ENCODE data around the gene CHST15.
"Not testable (repeated sequence)": the region's sequence is repeated elsewhere in the genome, so short reads cannot be mapped to it uniquely, and the experiment has no call there.

Gene CHST15

DNA sequence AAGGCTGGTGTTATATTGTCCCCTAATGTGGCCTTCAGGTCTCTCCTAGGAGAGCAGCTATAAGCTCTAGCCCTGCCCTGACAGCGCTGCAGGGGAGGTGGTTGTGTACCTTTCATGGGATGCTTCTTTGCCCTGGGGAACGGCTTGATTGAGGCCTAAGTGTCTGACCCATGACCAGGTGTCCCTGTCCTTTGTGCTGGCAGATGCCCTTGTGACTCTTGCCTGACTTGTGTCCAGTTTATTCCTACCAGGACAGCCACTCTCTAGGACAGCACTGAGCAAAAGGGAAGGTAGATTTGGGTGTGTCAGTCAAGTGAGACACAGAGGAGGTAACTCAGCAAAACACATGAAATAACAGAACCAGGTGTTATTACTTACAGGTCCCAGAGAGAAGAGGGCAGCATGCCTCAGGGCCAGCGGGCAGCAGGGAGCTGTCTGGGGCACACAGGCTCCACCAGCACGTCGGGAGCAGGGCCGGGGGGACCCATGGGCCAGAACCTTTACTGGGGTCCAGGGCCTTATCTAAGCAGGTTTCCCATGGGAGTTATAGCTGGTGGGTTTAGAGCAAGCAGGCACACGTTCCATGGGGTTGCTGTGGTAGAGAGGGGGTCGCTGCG, 10.7 kb upstream of the CHST15 start:
- Mint-ChIP-seq H3K4me1 (no peaks in the 10 kb centered on the region), H3K27me3 (peaks cover 18% of the 10 kb centered on the region), H3K9me3 (no peaks in the 10 kb centered on the region), H3K4me3 (no peak overlapping the region), H3K27ac (ENCODE audit: low read depth) (no peak overlapping the region), H3K36me3 (ENCODE audit: insufficient read depth) (peaks cover 2% of the 10 kb centered on the region)
- ATAC-seq (replicated peaks; ENCODE audit: extremely low read depth, poor library complexity, severe bottlenecking) (no peak), DNase-seq (ENCODE audit: low spot score in 2 of 2) (no peak)

GRCh38 chr10:124101351-124101750, 8.0 kb upstream of the CHST15 start:
- peaks cover 21% of the 10 kb centered on the region for H3K27me3 Mint-ChIP-seq
- no peaks in the 10 kb centered on the region for H3K4me1 Mint-ChIP-seq
- no peak overlapping the region for H3K4me3 Mint-ChIP-seq
- no peak overlapping the region for H3K27ac Mint-ChIP-seq (ENCODE audit: low read depth)
- DNase-seq (ENCODE audit: low spot score in 2 of 2): no peak
- peaks cover under 1% of the 10 kb centered on the region for H3K36me3 Mint-ChIP-seq (ENCODE audit: insufficient read depth)
- no peak for ATAC-seq (replicated peaks; ENCODE audit: extremely low read depth, poor library complexity, severe bottlenecking)
- no peaks in the 10 kb centered on the region for H3K9me3 Mint-ChIP-seq

DNA sequence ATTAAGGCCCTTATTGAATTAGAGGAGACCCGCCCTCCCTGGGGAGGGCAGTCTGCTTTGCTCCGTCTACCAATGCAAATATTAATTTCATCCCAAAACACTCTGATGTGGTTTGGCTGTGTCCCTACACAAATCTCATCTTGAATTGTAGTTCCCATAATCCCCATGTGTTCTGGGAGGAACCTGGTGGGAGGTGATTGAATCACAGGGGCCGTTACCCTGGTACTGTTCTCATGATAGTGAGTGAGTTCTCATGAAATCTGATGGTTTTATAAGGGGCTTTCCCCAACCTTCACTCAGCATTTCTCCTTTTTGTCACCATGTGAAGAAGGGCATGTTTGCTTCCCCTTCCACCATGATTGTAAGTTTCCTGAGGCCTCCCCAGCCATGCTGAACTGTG, 7.3 kb upstream of the CHST15 start:
- not testable (repeated sequence) for H3K4me3 Mint-ChIP-seq; H3K4me1 Mint-ChIP-seq; H3K27ac Mint-ChIP-seq (ENCODE audit: low read depth)

GRCh38 chr10:124100124-124100523, 6.7 kb upstream of the CHST15 start:
- Mint-ChIP-seq H3K27me3 (peaks cover 33% of the 10 kb centered on the region), H3K36me3 (ENCODE audit: insufficient read depth) (peaks cover 2% of the 10 kb centered on the region), H3K4me3 (no peak overlapping the region), H3K4me1 (no peaks in the 10 kb centered on the region), H3K27ac (ENCODE audit: low read depth) (no peak overlapping the region), H3K9me3 (no peaks in the 10 kb centered on the region)
- no peak for ATAC-seq (replicated peaks; ENCODE audit: extremely low read depth, poor library complexity, severe bottlenecking)
- no peak for DNase-seq (ENCODE audit: low spot score in 2 of 2)

More for the DNA sequence above, 7.3 kb upstream of the CHST15 start:
- peaks cover 28% of the 10 kb centered on the region for H3K27me3 Mint-ChIP-seq
- not testable (repeated sequence) for H3K36me3 Mint-ChIP-seq (ENCODE audit: insufficient read depth); DNase-seq (ENCODE audit: low spot score in 2 of 2); H3K9me3 Mint-ChIP-seq; ATAC-seq (replicated peaks; ENCODE audit: extremely low read depth, poor library complexity, severe bottlenecking)

DNA sequence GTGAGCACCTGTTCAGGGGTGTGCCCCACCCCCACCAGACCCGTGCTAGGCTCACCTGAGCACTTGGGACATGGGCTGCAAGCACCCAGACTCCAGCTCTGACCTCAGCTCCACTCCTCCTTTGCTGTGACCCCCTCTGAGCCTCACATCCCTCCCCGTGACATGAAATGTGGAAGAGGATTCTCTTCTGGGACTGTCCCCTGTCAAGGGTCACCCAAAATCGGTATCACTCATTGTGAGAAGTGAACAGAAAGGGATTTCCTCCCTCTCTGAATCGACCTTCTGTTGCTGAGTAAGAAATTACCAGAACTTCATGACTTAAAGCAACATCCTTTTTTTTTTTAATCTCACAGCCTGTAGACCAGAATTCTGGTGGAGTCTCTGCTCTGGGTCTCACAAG, 6.2 kb upstream of the CHST15 start:
- H3K36me3 Mint-ChIP-seq (ENCODE audit: insufficient read depth): peaks cover 2% of the 10 kb centered on the region
- no peak for DNase-seq (ENCODE audit: low spot score in 2 of 2)
- H3K27ac Mint-ChIP-seq (ENCODE audit: low read depth): no peak overlapping the region
- H3K27me3 Mint-ChIP-seq: peaks cover 38% of the 10 kb centered on the region
- no peak for ATAC-seq (replicated peaks; ENCODE audit: extremely low read depth, poor library complexity, severe bottlenecking)
- no peaks in the 10 kb centered on the region for H3K9me3 Mint-ChIP-seq
- H3K4me3 Mint-ChIP-seq: no peak overlapping the region
- H3K4me1 Mint-ChIP-seq: no peaks in the 10 kb centered on the region

DNA sequence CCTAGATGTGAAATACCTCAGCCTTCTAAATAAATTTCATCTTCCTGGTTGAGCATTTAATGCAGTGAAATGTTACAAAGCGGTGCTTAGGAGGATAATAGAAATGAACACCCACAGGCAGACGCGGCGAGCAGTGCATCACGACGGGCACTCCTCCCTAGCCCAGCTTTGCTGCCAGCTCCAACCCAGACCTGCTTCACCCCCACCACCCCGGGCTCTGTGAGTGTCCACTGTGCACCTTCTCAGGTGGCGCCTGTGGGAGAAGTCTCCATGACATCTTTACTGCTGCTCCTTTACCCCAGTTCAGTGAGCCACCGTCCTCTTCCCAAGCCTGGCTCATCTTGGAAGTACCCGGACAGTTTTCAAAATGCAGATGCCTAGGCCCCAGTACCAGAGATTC, 5.2 kb upstream of the CHST15 start:
- no peak overlapping the region for H3K27ac Mint-ChIP-seq (ENCODE audit: low read depth)
- no peaks in the 10 kb centered on the region for H3K9me3 Mint-ChIP-seq
- no peak for ATAC-seq (replicated peaks; ENCODE audit: extremely low read depth, poor library complexity, severe bottlenecking)
- peaks cover 2% of the 10 kb centered on the region for H3K36me3 Mint-ChIP-seq (ENCODE audit: insufficient read depth)
- H3K4me3 Mint-ChIP-seq: no peak overlapping the region
- H3K27me3 Mint-ChIP-seq: peaks cover 42% of the 10 kb centered on the region
- no peaks in the 10 kb centered on the region for H3K4me1 Mint-ChIP-seq
- no peak for DNase-seq (ENCODE audit: low spot score in 2 of 2)

DNA sequence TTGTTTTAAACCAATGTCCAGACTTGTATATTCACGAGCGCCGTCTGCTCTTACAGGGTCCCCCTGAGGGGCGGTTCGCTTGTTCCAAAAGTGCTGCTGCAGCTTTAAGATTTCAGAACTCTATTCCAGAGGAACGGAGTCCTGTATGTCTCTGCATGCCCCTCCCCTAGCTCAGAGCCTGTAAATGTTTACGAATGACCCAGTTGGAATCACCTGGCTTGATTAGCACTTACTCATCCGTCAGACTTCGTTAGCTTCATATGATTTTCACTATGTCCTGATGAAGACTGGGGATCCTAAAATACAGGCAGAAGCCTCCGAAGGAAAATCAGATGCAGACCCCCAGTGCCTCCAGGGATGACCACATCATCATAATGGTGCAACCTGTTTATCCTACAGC, 4.5 kb upstream of the CHST15 start:
- no peak overlapping the region for H3K4me3 Mint-ChIP-seq
- no peak for DNase-seq (ENCODE audit: low spot score in 2 of 2)
- H3K9me3 Mint-ChIP-seq: no peaks in the 10 kb centered on the region
- peaks cover 42% of the 10 kb centered on the region for H3K27me3 Mint-ChIP-seq
- H3K36me3 Mint-ChIP-seq (ENCODE audit: insufficient read depth): peaks cover 2% of the 10 kb centered on the region
- H3K27ac Mint-ChIP-seq (ENCODE audit: low read depth): no peak overlapping the region
- no peaks in the 10 kb centered on the region for H3K4me1 Mint-ChIP-seq
- ATAC-seq (replicated peaks; ENCODE audit: extremely low read depth, poor library complexity, severe bottlenecking): no peak

- H3K4me1 Mint-ChIP-seq: no peaks in the 10 kb centered on the region
- ATAC-seq (replicated peaks; ENCODE audit: extremely low read depth, poor library complexity, severe bottlenecking) (no peak), DNase-seq (ENCODE audit: low spot score in 2 of 2) (no peak)
- H3K4me3 Mint-ChIP-seq: no peak overlapping the region
- peaks cover 44% of the 10 kb centered on the region for H3K27me3 Mint-ChIP-seq
- no peak overlapping the region for H3K27ac Mint-ChIP-seq (ENCODE audit: low read depth)
- H3K9me3 Mint-ChIP-seq: no peaks in the 10 kb centered on the region
- H3K36me3 Mint-ChIP-seq (ENCODE audit: insufficient read depth): peaks cover 4% of the 10 kb centered on the region
These were observed 3.1 kb upstream of the CHST15 start for GRCh38 chr10:124096494-124096893.

GRCh38 chr10:124095801-124096200, 2.4 kb upstream of the CHST15 start:
- not testable (repeated sequence) for H3K4me1 Mint-ChIP-seq; DNase-seq (ENCODE audit: low spot score in 2 of 2); H3K9me3 Mint-ChIP-seq; H3K36me3 Mint-ChIP-seq (ENCODE audit: insufficient read depth); H3K27ac Mint-ChIP-seq (ENCODE audit: low read depth); H3K4me3 Mint-ChIP-seq; ATAC-seq (replicated peaks; ENCODE audit: extremely low read depth, poor library complexity, severe bottlenecking)
- H3K27me3 Mint-ChIP-seq: peaks cover 51% of the 10 kb centered on the region

GRCh38 chr10:124095096-124095495, 1.7 kb upstream of the CHST15 start:
- Mint-ChIP-seq H3K27me3 (peaks cover 58% of the 10 kb centered on the region), H3K27ac (ENCODE audit: low read depth) (no peak overlapping the region), H3K4me1 (peaks cover 5% of the 10 kb centered on the region), H3K9me3 (no peaks in the 10 kb centered on the region), H3K36me3 (ENCODE audit: insufficient read depth) (peaks cover 4% of the 10 kb centered on the region), H3K4me3 (no peak overlapping the region)
- no peak for ATAC-seq (replicated peaks; ENCODE audit: extremely low read depth, poor library complexity, severe bottlenecking)
- DNase-seq (ENCODE audit: low spot score in 2 of 2): no peak

- DNase-seq (ENCODE audit: low spot score in 2 of 2) (no peak), ATAC-seq (replicated peaks; ENCODE audit: extremely low read depth, poor library complexity, severe bottlenecking) (no peak)
- H3K36me3 Mint-ChIP-seq (ENCODE audit: insufficient read depth): peaks cover 4% of the 10 kb centered on the region
- no peak overlapping the region for H3K27ac Mint-ChIP-seq (ENCODE audit: low read depth)
- no peaks in the 10 kb centered on the region for H3K9me3 Mint-ChIP-seq
- peaks cover 5% of the 10 kb centered on the region for H3K4me1 Mint-ChIP-seq
- H3K4me3 Mint-ChIP-seq: no peak overlapping the region
- H3K27me3 Mint-ChIP-seq: peaks cover 61% of the 10 kb centered on the region
These were observed 1.0 kb upstream of the CHST15 start for GRCh38 chr10:124094419-124094785.

- H3K36me3 Mint-ChIP-seq (ENCODE audit: insufficient read depth); DNase-seq (ENCODE audit: low spot score in 2 of 2); H3K4me1 Mint-ChIP-seq; H3K9me3 Mint-ChIP-seq; ATAC-seq (replicated peaks; ENCODE audit: extremely low read depth, poor library complexity, severe bottlenecking); H3K27ac Mint-ChIP-seq (ENCODE audit: low read depth); H3K4me3 Mint-ChIP-seq: not testable (repeated sequence)
- peaks cover 61% of the 10 kb centered on the region for H3K27me3 Mint-ChIP-seq
These were observed 498 bp upstream of the CHST15 start for GRCh38 chr10:124093774-124094418.

GRCh38 chr10:124092250-124092859, 1.0 kb downstream of the CHST15 start:
- Mint-ChIP-seq H3K4me1 (peaks cover 5% of the 10 kb centered on the region), H3K27me3 (peaks cover 62% of the 10 kb centered on the region), H3K27ac (ENCODE audit: low read depth) (no peak overlapping the region), H3K9me3 (no peaks in the 10 kb centered on the region), H3K4me3 (no peak overlapping the region), H3K36me3 (ENCODE audit: insufficient read depth) (peaks cover 4% of the 10 kb centered on the region)
- DNase-seq (ENCODE audit: low spot score in 2 of 2) (no peak), ATAC-seq (replicated peaks; ENCODE audit: extremely low read depth, poor library complexity, severe bottlenecking) (no peak)
